ENCODE results near the gene LEO1.

- TF ChIP-seq CTCF (IDR thresholded peaks at IDR 0.05): no peak
- TF ChIP-seq POLR2A (IDR thresholded peaks at IDR 0.05): no peak
- TF ChIP-seq EP300 (IDR thresholded peaks at IDR 0.05): no peak
Measured at GRCh38 chr15:52018244-52018643, 46.7 kb upstream of the LEO1 start.

All from tibial nerve (tissue), 4 donors.